Measurements from ENCODE around the gene FARSB.
A peak's percentile ranks its signal among the peaks of the same experiment; 100 is the strongest.
"Not testable (repeated sequence)": the region's sequence is repeated elsewhere in the genome, so short reads cannot be mapped to it uniquely, and the experiment has no call there.

FARSB gene

GRCh38 chr2:222655787-222656525 is at the start of gene FARSB:
TSS of gene FARSB (minus strand) at chr2:222656092. CDS start at chr2:222656073, 19 bp downstream.
- peak; percentile 78 to 85 for DNase-seq (ENCODE audit: extremely low read depth in 1 of 2, low read depth in 1 of 2)

- no peak for DNase-seq (ENCODE audit: extremely low read depth in 1 of 2, low read depth in 1 of 2)
Observed at GRCh38 chr2:222703886-222704285, 48.0 kb upstream of the FARSB start.

GRCh38 chr2:222703091-222703490 is 47.2 kb upstream of the FARSB start:
- no peak for DNase-seq (ENCODE audit: extremely low read depth in 1 of 2, low read depth in 1 of 2)

- DNase-seq (ENCODE audit: extremely low read depth in 1 of 2, low read depth in 1 of 2), result no peak
Observed at GRCh38 chr2:222701721-222702131, 45.8 kb upstream of the FARSB start.

GRCh38 chr2:222701233-222701632 is 45.3 kb upstream of the FARSB start:
- no peak for DNase-seq (ENCODE audit: extremely low read depth in 1 of 2, low read depth in 1 of 2)

- no peak for DNase-seq (ENCODE audit: extremely low read depth in 1 of 2, low read depth in 1 of 2)
Observed at GRCh38 chr2:222698276-222698675, 42.4 kb upstream of the FARSB start.

GRCh38 chr2:222693837-222694236 is 37.9 kb upstream of the FARSB start:
- DNase-seq (ENCODE audit: extremely low read depth in 1 of 2, low read depth in 1 of 2), result no peak

GRCh38 chr2:222693413-222693812 is 37.5 kb upstream of the FARSB start:
- not testable (repeated sequence) for DNase-seq (ENCODE audit: extremely low read depth in 1 of 2, low read depth in 1 of 2)

GRCh38 chr2:222690564-222691200 is 34.8 kb upstream of the FARSB start:
- DNase-seq (ENCODE audit: extremely low read depth in 1 of 2, low read depth in 1 of 2), result peak; percentile 33 to 57

- DNase-seq (ENCODE audit: extremely low read depth in 1 of 2, low read depth in 1 of 2), result no peak
Observed at GRCh38 chr2:222689322-222689721, 33.4 kb upstream of the FARSB start.

- no peak for DNase-seq (ENCODE audit: extremely low read depth in 1 of 2, low read depth in 1 of 2)
Observed at GRCh38 chr2:222688917-222689316, 33.0 kb upstream of the FARSB start.

GRCh38 chr2:222686086-222686750 is 30.3 kb upstream of the FARSB start:
- no peak for DNase-seq (ENCODE audit: extremely low read depth in 1 of 2, low read depth in 1 of 2)

GRCh38 chr2:222683805-222684204 is 27.9 kb upstream of the FARSB start:
- DNase-seq (ENCODE audit: extremely low read depth in 1 of 2, low read depth in 1 of 2), result no peak

- DNase-seq (ENCODE audit: extremely low read depth in 1 of 2, low read depth in 1 of 2), result no peak
Observed at GRCh38 chr2:222677981-222678380, 22.1 kb upstream of the FARSB start.

- DNase-seq (ENCODE audit: extremely low read depth in 1 of 2, low read depth in 1 of 2), result no peak
Observed at GRCh38 chr2:222673883-222674282, 18.0 kb upstream of the FARSB start.

GRCh38 chr2:222673273-222673672 is 17.4 kb upstream of the FARSB start:
- DNase-seq (ENCODE audit: extremely low read depth in 1 of 2, low read depth in 1 of 2), result no peak

- DNase-seq (ENCODE audit: extremely low read depth in 1 of 2, low read depth in 1 of 2), result no peak
Observed at GRCh38 chr2:222672068-222672401, 16.1 kb upstream of the FARSB start.

- DNase-seq (ENCODE audit: extremely low read depth in 1 of 2, low read depth in 1 of 2), result no peak
Observed at GRCh38 chr2:222671259-222672067, 15.6 kb upstream of the FARSB start, which contains the start of gene MOGAT1. TSS of gene MOGAT1 (plus strand) at chr2:222671658. CDS start at chr2:222671786, 128 bp downstream.

GRCh38 chr2:222670191-222671038 is 14.5 kb upstream of the FARSB start:
- DNase-seq (ENCODE audit: extremely low read depth in 1 of 2, low read depth in 1 of 2), result no peak

- no peak for DNase-seq (ENCODE audit: extremely low read depth in 1 of 2, low read depth in 1 of 2)
Observed at GRCh38 chr2:222669353-222669752, 13.5 kb upstream of the FARSB start.
